AG04450 (cell line): ENCODE data around the gene SLC39A11. TPM values are rescaled to one million over a fixed set of nuclear protein-coding genes. Genes with fewer than 3 reads are reported as not detected.

ENCODE experiments used
- CTCF ChIA-PET: fragments of 300-600, 350-600 bp; formaldehyde crosslinking; extraction: SDS; loops from one replicate; lab custom pipeline; 2022; ENCODE audit warnings: antibody characterized with exemption, inconsistent platforms; lab: Charles Lee
- POLR2A ChIA-PET: fragments of 350-600 bp; formaldehyde crosslinking; extraction: SDS; loops from one replicate; lab custom pipeline; 2021; ENCODE audit warnings: antibody characterized with exemption, inconsistent platforms; lab: Yijun Ruan, JAX
- DNase-seq: peaks from one replicate; pipeline ENCODE4 v3.0.0-alpha.2; 2011; ENCODE audit warnings: low read depth, low spot score
- H3K27ac ChIP-seq: one replicate; pipeline ENCODE4 v1.5.1; 2012; ENCODE audit warnings: low read depth, low read length, control low read depth
- H3K27me3 ChIP-seq: one replicate; pipeline ENCODE4 v1.6.0; 2012; ENCODE audit warnings: low read length; ENCODE audit not compliant: control insufficient read depth, insufficient read depth
- H3K4me3 ChIP-seq: 2 replicates; pipeline ENCODE4 v1.5.1; 2011; ENCODE audit warnings: mild to moderate bottlenecking, low read depth, low read length, control low read depth
- H3K9me3 ChIP-seq: 2 replicates; pipeline ENCODE4 v1.5.1; 2012; ENCODE audit warnings: low read length; ENCODE audit not compliant: control insufficient read depth, insufficient read depth
- polyA plus RNA-seq: library from polyadenylated mRNA; depleted of rRNA; stranded (reverse); fragments of >200 nt; gene quantifications from 2 replicates; pipeline ENCODE4 v1.2.3, GENCODE V29; 2011
- TF ChIP-seq, protein P1 (sequence below): IDR thresholded peaks from 2 replicates; pipeline ENCODE4 v1.5.1; 2011; ENCODE audit warnings: low read depth, low read length, control low read depth, inconsistent platforms

SLC39A11 gene
- polyA plus RNA-seq, 1 experiment: 18.0 TPM

DNA sequence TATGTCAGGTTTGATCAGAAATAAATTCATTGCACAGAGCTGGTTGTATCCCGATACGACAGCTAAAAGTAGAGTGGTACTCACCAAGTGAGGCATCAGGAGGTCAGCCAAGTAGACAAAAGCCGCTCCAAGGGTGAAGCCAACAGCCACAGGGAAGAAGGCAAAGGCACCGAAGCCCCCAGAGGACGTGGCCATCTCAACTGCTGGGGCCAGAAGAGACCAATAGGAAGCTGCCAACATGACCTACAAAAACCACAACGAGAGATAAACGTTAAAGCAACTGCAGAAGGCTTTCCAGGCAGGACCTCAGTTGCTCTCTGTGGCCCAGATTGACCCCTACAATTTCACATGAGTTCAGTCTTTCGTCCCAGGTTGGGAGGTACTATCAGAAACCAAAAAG lies 61.0 kb downstream of the SLC39A11 start:
- TF ChIP-seq, protein P1, sequence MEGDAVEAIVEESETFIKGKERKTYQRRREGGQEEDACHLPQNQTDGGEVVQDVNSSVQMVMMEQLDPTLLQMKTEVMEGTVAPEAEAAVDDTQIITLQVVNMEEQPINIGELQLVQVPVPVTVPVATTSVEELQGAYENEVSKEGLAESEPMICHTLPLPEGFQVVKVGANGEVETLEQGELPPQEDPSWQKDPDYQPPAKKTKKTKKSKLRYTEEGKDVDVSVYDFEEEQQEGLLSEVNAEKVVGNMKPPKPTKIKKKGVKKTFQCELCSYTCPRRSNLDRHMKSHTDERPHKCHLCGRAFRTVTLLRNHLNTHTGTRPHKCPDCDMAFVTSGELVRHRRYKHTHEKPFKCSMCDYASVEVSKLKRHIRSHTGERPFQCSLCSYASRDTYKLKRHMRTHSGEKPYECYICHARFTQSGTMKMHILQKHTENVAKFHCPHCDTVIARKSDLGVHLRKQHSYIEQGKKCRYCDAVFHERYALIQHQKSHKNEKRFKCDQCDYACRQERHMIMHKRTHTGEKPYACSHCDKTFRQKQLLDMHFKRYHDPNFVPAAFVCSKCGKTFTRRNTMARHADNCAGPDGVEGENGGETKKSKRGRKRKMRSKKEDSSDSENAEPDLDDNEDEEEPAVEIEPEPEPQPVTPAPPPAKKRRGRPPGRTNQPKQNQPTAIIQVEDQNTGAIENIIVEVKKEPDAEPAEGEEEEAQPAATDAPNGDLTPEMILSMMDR: no peak
- H3K9me3 ChIP-seq: no peaks in the 10 kb centered on the region
- DNase-seq: no peak
- CTCF ChIA-PET: interaction anchor here (3.0 kb wide), 1 partner anchor 45 kb away, joined by 6 read pairs; no protein-coding TSS in a partner anchor
- POLR2A ChIA-PET: interaction anchor here (0.6 kb wide), 1 partner anchor 23 kb away, joined by 10 read pairs; no protein-coding TSS in a partner anchor
- no peak overlapping the region for H3K27ac ChIP-seq
- no peaks in the 10 kb centered on the region for H3K27me3 ChIP-seq
- no peak overlapping the region for H3K4me3 ChIP-seq

DNA sequence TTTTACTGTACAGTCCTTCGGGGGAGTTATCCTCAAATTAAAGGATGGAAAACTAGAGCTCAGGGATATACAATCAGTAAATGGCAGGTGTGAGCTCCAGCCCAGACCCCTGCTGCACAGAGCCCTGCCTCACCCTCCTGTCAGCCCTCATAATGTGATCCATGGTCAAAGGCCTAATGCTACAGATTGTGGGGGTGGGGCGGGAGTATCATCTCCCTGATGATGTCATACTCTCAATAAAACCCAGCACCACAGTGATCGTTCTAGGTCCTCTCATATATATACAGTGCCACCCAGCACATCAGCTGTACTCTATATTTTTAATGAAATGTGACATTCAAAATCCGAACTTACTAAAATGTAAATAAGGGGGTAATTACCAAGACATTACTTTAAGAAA lies 61.5 kb downstream of the SLC39A11 start:
- no peaks in the 10 kb centered on the region for H3K27me3 ChIP-seq
- TF ChIP-seq, protein P1: no peak
- POLR2A ChIA-PET: no interaction called here
- no peak overlapping the region for H3K4me3 ChIP-seq
- no peak overlapping the region for H3K27ac ChIP-seq
- CTCF ChIA-PET: interaction anchor here (3.0 kb wide), 1 partner anchor 45 kb away, joined by 6 read pairs; no protein-coding TSS in a partner anchor
- DNase-seq: no peak
- no peaks in the 10 kb centered on the region for H3K9me3 ChIP-seq

DNA sequence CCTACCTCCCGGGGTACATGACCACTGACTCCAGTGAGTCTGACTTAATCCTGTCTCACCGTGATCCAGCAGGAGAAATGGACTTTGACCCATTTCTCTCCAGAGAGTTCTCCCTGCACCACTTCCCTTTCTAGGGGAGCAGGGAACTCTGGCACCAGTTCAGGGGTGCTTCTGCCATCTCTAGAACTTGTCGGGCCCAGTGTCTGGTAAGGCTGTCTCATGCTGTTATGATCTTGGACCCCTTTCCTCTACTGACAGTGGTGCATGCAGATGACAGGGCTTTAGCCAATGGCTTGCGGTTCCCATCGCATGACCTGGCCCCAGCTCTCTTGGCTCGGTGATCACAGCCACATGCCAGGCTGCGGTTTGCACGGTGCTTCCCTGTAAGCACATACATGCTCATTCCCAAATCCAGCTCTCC lies 62.0 kb downstream of the SLC39A11 start:
- Histone ChIP-seq H3K27ac (no peak overlapping the region), H3K27me3 (no peaks in the 10 kb centered on the region), H3K9me3 (no peaks in the 10 kb centered on the region), H3K4me3 (no peak overlapping the region)
- TF ChIP-seq, protein P1: no peak
- ChIA-PET CTCF (interaction anchor here (3.0 kb wide), 1 partner anchor 44 kb away, joined by 6 read pairs; no protein-coding TSS in a partner anchor), POLR2A (no interaction called here)
- DNase-seq: no peak

DNA sequence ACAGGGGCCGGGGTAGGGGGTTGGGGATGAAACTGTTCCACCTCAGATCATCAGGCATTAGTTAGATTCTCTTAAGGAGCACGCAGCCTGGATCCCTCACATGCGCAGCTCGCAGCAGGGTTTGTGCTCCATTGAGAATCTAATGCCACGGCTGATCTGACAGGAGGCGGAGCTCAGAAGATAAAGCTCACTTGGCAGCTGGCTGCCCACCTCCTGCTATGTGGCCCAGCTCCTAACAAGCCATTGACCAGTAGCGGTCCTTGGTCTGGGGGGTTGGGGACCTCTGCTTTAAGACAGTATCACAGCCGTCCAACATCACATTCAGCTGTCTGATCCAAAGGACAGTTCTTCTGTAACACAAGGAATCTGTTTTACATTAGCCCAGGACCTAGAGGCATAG lies 62.5 kb downstream of the SLC39A11 start:
- CTCF ChIA-PET: interaction anchor here (0.6 to 3.0 kb wide), 2 partner anchors 44 to 162 kb away, joined by 3 to 6 read pairs; no protein-coding TSS in a partner anchor
- Histone ChIP-seq H3K27ac (peak overlapping the region; percentile 21), H3K4me3 (no peak overlapping the region), H3K9me3 (no peaks in the 10 kb centered on the region), H3K27me3 (no peaks in the 10 kb centered on the region)
- POLR2A ChIA-PET: interaction anchor here (0.7 kb wide), 2 partner anchors 8 to 15 kb away, joined by 3 read pairs; no protein-coding TSS in a partner anchor
- TF ChIP-seq, protein P1: no peak
- DNase-seq: no peak

DNA sequence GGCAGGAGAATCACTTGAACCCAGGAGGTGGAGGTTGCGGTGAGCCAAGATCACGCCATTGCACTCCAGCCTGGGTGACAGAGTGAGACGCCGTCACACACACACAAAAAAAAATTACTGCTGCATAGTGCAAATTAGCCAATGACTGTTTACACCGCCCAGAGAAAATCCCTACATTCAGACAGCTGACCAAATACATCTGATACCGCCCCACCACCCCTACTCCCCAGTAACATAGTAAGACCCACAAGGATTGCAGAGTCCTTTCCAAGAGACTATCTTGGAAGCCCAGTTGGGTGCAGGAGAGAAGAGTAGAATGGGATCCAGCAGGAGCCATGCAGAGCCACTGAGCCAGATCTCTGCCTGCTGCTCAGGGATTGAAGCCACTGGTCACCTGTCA lies 63.5 kb downstream of the SLC39A11 start:
- POLR2A ChIA-PET: interaction anchor here (0.6 to 1.0 kb wide), 3 partner anchors 11 to 40 kb away, joined by 3 read pairs; no protein-coding TSS in a partner anchor
- TF ChIP-seq, protein P1: no peak
- Histone ChIP-seq H3K9me3 (no peaks in the 10 kb centered on the region), H3K27me3 (no peaks in the 10 kb centered on the region), H3K27ac (no peak overlapping the region), H3K4me3 (no peak overlapping the region)
- DNase-seq: no peak
- CTCF ChIA-PET: interaction anchor here (1.0 kb wide), 1 partner anchor 43 kb away, joined by 5 read pairs; no protein-coding TSS in a partner anchor
